Measurements from ENCODE around the gene CNTN5.
A peak's percentile ranks its signal among the peaks of the same experiment; 100 is the strongest.

Gene CNTN5

DNA sequence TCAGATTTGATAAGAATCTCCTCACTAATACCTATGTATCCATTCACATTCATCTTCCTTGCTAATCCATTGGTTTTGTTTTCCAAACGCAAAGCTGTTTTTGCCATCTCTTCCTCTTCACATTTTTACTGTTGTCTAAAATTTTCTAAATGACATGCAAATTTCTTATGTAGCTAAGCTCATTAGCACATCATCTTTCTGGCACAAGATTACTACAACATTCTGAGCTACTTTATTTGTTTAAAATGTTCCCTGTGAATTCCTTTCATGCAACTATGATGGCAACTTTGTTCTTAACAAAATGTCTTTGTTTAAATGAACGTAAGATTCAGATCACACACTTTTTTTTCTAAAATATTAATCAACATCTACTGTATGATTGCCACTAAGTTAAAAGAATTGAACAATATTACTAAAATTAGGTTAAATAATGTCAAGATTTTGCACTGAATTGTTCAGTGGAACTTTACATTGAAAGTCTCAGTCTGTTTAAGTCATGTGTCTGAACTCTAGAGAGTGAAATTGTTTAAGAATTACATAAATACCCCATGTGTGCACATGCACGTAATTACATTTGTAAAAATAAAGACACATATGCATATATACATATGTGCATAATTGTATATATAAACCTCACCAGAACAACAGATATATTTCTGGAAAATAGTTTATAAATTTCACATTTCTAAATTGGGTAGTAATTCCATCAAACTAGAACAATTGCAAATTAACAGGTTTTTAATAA, 688.4 kb downstream of the CNTN5 start:
- TF ChIP-seq CTCF (IDR thresholded peaks at IDR 0.05; ENCODE audit: low read length, missing control alignments): no peak
- no peak overlapping the region for H3K4me3 ChIP-seq (replicated peaks; ENCODE audit: low read depth, low read length)
- no peak for DNase-seq (ENCODE audit: low read depth)

DNA sequence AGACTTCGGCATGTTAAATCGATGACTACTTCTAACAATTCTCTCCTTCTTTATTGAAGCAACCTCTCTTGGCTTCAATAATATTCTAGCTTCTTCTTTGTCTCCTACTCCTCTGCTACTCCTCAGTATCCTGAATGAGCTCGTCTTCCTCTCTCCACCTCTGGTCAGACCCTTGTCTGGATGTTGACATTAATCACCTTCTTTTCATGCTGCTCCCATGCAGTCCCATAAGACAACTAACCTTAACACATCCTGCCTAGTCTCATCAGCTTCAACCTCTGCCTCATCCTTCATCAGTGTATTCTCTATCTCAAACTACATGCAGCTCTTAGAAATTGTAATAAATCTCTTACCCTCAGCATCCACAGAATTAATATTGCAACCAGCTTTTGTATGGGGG, 695.6 kb downstream of the CNTN5 start:
- H3K4me3 ChIP-seq (replicated peaks; ENCODE audit: low read depth, low read length): no peak overlapping the region
- no peak for DNase-seq (ENCODE audit: low read depth)
- TF ChIP-seq CTCF (IDR thresholded peaks at IDR 0.05; ENCODE audit: low read length, missing control alignments): no peak

- DNase-seq (ENCODE audit: low read depth): no peak
Measured at GRCh38 chr11:99718291-99718690, 697.5 kb downstream of the CNTN5 start.

DNA sequence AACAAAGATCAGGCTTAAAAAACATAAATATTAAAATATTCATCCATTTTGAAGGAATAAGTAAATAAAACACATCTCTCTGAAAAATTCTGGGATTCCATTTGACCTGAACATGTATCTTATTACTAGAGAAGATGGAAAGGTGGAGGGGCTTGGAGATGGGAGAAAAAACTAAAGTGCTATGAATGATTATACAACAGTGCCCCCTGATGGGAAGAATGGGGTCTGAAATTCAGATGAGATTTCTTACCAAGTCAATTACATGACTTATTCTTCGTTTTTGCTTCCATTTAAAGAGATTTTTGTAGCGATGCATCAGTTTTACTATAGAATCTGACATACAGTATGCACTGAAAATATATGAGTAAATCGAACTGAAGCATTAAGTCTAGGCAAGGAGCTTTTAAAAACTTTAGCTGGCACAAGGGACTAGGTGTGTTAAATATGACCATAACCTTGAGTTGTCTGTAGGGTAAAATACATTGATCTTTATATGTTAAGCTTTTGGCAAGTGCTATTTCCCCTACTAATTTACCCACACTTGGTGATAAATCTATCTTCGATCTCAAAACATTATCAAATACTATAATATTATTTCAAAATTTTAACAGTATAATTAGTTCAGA, 718.8 kb downstream of the CNTN5 start:
- peak; percentile 66 for TF ChIP-seq CTCF (IDR thresholded peaks at IDR 0.05; ENCODE audit: low read length, missing control alignments)
- H3K4me3 ChIP-seq (replicated peaks; ENCODE audit: low read depth, low read length): no peak overlapping the region
- DNase-seq (ENCODE audit: low read depth): peak; percentile 72

More at GRCh38 chr11:99718291-99718690, 697.5 kb downstream of the CNTN5 start:
- no peak overlapping the region for H3K4me3 ChIP-seq (replicated peaks; ENCODE audit: low read depth, low read length)
- no peak for TF ChIP-seq CTCF (IDR thresholded peaks at IDR 0.05; ENCODE audit: low read length, missing control alignments)

DNA sequence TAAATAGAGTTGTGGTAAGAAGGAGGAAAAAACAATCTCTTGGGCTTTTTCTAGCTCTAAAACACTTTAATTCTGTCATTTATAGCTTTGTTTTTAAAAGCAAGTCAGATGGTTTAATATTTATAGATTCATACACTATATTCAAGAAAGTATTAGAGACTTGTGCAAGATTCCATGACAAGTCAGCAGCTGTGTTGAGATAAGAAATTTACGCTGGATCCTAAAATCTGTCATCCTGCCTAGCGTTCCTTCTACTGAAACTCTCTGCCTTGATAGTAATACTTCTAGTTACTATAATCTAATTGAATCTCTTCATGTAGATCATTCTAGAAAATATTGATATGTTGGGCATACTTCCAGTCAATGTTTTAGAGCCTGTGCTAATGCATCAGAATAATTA, 721.8 kb downstream of the CNTN5 start:
- peak; percentile 18 for DNase-seq (ENCODE audit: low read depth)
- TF ChIP-seq CTCF (IDR thresholded peaks at IDR 0.05; ENCODE audit: low read length, missing control alignments): no peak
- no peak overlapping the region for H3K4me3 ChIP-seq (replicated peaks; ENCODE audit: low read depth, low read length)

GRCh38 chr11:99759787-99760186, 739.0 kb downstream of the CNTN5 start:
- no peak for DNase-seq (ENCODE audit: low read depth)
- no peak overlapping the region for H3K4me3 ChIP-seq (replicated peaks; ENCODE audit: low read depth, low read length)
- TF ChIP-seq CTCF (IDR thresholded peaks at IDR 0.05; ENCODE audit: low read length, missing control alignments): no peak

Measured in fibroblast of pulmonary artery (primary cell).